ENCODE measurements around the gene KIAA0825.

- TF ChIP-seq CTCF (IDR thresholded peaks at IDR 0.05) = no peak
- no peak for TF ChIP-seq POLR2A (IDR thresholded peaks at IDR 0.05)
Measured at GRCh38 chr5:94367900-94368299, 250.5 kb downstream of the KIAA0825 start.
